OCI-LY7 (cell line): ENCODE results near the gene RTN4IP1. TPM values are rescaled to one million over a fixed set of nuclear protein-coding genes. Genes with fewer than 3 reads are reported as not detected.

Experiments
- BruUV-seq: library from RNA; stranded (reverse); fragments of 400-500 nt; replicated peaks from 2 replicates; lab custom pipeline; 2021; lab: Mats Ljungman, UMichigan
- CTCF ChIA-PET: fragments of 300-600 bp; sonication (Branson Sonifier 250); formaldehyde crosslinking; loops from one replicate; lab custom pipeline; 2022; ENCODE audit warnings: antibody characterized with exemption; ENCODE audit not compliant: unreplicated experiment; lab: Charles Lee
- POLR2A ChIA-PET: fragments of 300-600 bp; sonication (Branson Sonifier 250); formaldehyde crosslinking; loops from one replicate; lab custom pipeline; 2022; ENCODE audit warnings: antibody characterized with exemption; lab: Charles Lee
- DNase-seq: peaks from one replicate; pipeline ENCODE4 v3.0.0-alpha.2; 2015; ENCODE audit warnings: low spot score
- H2AFZ ChIP-seq: fragments of 200-600 bp; sonication (generic), shearing (Covaris generic); 2 replicates; pipeline ENCODE4 v1.6.1; 2014; ENCODE audit warnings: mild to moderate bottlenecking, antibody characterized with exemption, low read length, moderate library complexity
- H3K27ac ChIP-seq: fragments of 200-600 bp; sonication (generic); 2 replicates; pipeline ENCODE4 v1.5.1; 2014; ENCODE audit warnings: mixed run types, low read depth, mild to moderate bottlenecking, moderate library complexity, low read length, inconsistent platforms; ENCODE audit not compliant: poor library complexity, severe bottlenecking
- H3K36me3 ChIP-seq: fragments of 200-600 bp; sonication (generic); 2 replicates; pipeline ENCODE4 v1.6.1; 2014; ENCODE audit warnings: mild to moderate bottlenecking, antibody characterized with exemption, low read length, moderate library complexity, mixed read lengths; ENCODE audit not compliant: insufficient read depth
- H3K4me1 ChIP-seq: fragments of 200-600 bp; sonication (generic); 2 replicates; pipeline ENCODE4 v1.5.1; 2014; ENCODE audit warnings: mild to moderate bottlenecking, low read length; ENCODE audit not compliant: insufficient read depth, poor library complexity, severe bottlenecking
- H3K4me2 ChIP-seq: fragments of 200-600 bp; sonication (generic); 2 replicates; pipeline ENCODE4 v1.6.1; 2014; ENCODE audit warnings: mild to moderate bottlenecking, low read length
- H3K4me3 ChIP-seq: fragments of 200-600 bp; sonication (generic); 2 replicates; pipeline ENCODE4 v1.5.1; 2014; ENCODE audit warnings: mild to moderate bottlenecking, low read depth, low read length; ENCODE audit not compliant: poor library complexity, severe bottlenecking
- H3K79me2 ChIP-seq: fragments of 200-600 bp; sonication (generic); 2 replicates; pipeline ENCODE4 v1.6.1; 2016; ENCODE audit warnings: low read depth, mild to moderate bottlenecking, low read length, moderate library complexity, mixed read lengths; ENCODE audit not compliant: insufficient read depth
- H3K9me2 ChIP-seq: fragments of 200-600 bp; sonication (generic); 2 replicates; pipeline ENCODE4 v1.6.1; 2016; ENCODE audit warnings: mild to moderate bottlenecking, low read length, mixed read lengths; ENCODE audit not compliant: insufficient read depth
- H3K9me3 ChIP-seq: fragments of 200-600 bp; sonication (generic); 2 replicates; pipeline ENCODE4 v1.6.1; 2014; ENCODE audit warnings: mild to moderate bottlenecking, mixed run types, low read length, mixed read lengths
- H4K20me1 ChIP-seq: fragments of 200-600 bp; sonication (generic); 2 replicates; pipeline ENCODE4 v1.6.1; 2014; ENCODE audit warnings: mild to moderate bottlenecking, antibody characterized with exemption, low read length, moderate library complexity, mixed read lengths; ENCODE audit not compliant: insufficient read depth
- CTCF ChIP-seq: fragments of 200-600 bp; sonication (generic); conservative IDR thresholded peaks from 2 replicates; pipeline ENCODE4 v1.5.1; 2014; ENCODE audit warnings: mild to moderate bottlenecking, antibody characterized with exemption, low read length, moderate library complexity, mixed read lengths
- EZH2phosphoT487 ChIP-seq: fragments of 200-600 bp; sonication (generic); IDR thresholded peaks from 2 replicates; pipeline ENCODE4 v1.6.1; 2018; ENCODE audit warnings: low read depth, borderline replicate concordance, mild to moderate bottlenecking, mixed run types, antibody characterized with exemption, low read length, moderate library complexity, mixed read lengths
- intact Hi-C: fragments of 100-400 bp; cut with micrococcal nuclease; formaldehyde crosslinking; loops from one replicate; pipeline ENCODE4 v1.10.0; 2022; ENCODE audit not compliant: unreplicated experiment
- total RNA-seq, 2 experiments: library from RNA; depleted of rRNA in 1 of 2; stranded (reverse); fragments of >200 nt in 1 of 2; shearing (Covaris generic) in 1 of 2; gene quantifications; 2 replicates each; pipeline ENCODE4 v1.2.3, GENCODE V29; 2014 to 2022

RTN4IP1 gene
- total RNA-seq, 2 experiments from 2014 or later: 25.2 to 51.4 TPM

- DNase-seq: no peak
- Histone ChIP-seq H3K9me2 (no peaks in the 10 kb centered on the region), H3K79me2 (no peaks in the 10 kb centered on the region), H3K9me3 (no peaks in the 10 kb centered on the region), H3K36me3 (peaks cover 90% of the 10 kb centered on the region), H3K27ac (no peak overlapping the region), H3K4me2 (no peak overlapping the region), H3K4me1 (no peaks in the 10 kb centered on the region), H3K4me3 (no peak overlapping the region), H4K20me1 (no peaks in the 10 kb centered on the region), H2AFZ (no peak overlapping the region)
- ChIA-PET CTCF (no interaction called here), POLR2A (no interaction called here)
- no TSS peak for BruUV-seq
- intact Hi-C loops: no loop called here
- no peak for TF ChIP-seq EZH2phosphoT487
- no peak for TF ChIP-seq CTCF
Observed at GRCh38 chr6:106581468-106581867, 47.8 kb downstream of the RTN4IP1 start.

GRCh38 chr6:106579281-106579680, 50.0 kb downstream of the RTN4IP1 start:
- Histone ChIP-seq H3K4me3 (no peak overlapping the region), H3K4me2 (no peak overlapping the region), H3K36me3 (peaks cover 89% of the 10 kb centered on the region), H4K20me1 (no peaks in the 10 kb centered on the region), H3K4me1 (no peaks in the 10 kb centered on the region), H3K27ac (no peak overlapping the region), H2AFZ (no peak overlapping the region), H3K9me3 (no peaks in the 10 kb centered on the region), H3K9me2 (no peaks in the 10 kb centered on the region), H3K79me2 (no peaks in the 10 kb centered on the region)
- ChIA-PET POLR2A (interaction anchor here (1.1 to 1.2 kb wide), 2 partner anchors 58 to 254 kb away, joined by 3 to 4 read pairs; partner anchors contain the start of gene ATG5), CTCF (no interaction called here)
- no TSS peak for BruUV-seq
- DNase-seq: no peak
- no peak for TF ChIP-seq CTCF
- TF ChIP-seq EZH2phosphoT487: no peak
- intact Hi-C loops: no loop called here

GRCh38 chr6:106574741-106575458, 54.4 kb downstream of the RTN4IP1 start:
- H3K27ac ChIP-seq: no peak overlapping the region
- H3K79me2 ChIP-seq: no peaks in the 10 kb centered on the region
- intact Hi-C loops: no loop called here
- no peaks in the 10 kb centered on the region for H4K20me1 ChIP-seq
- no peaks in the 10 kb centered on the region for H3K9me3 ChIP-seq
- POLR2A ChIA-PET: no interaction called here
- H2AFZ ChIP-seq: no peak overlapping the region
- no peaks in the 10 kb centered on the region for H3K4me1 ChIP-seq
- H3K4me2 ChIP-seq: no peak overlapping the region
- DNase-seq: no peak
- no peak for TF ChIP-seq EZH2phosphoT487
- no peak for TF ChIP-seq CTCF
- no peak overlapping the region for H3K4me3 ChIP-seq
- CTCF ChIA-PET: no interaction called here
- no TSS peak for BruUV-seq
- H3K36me3 ChIP-seq: peaks cover 89% of the 10 kb centered on the region
- no peaks in the 10 kb centered on the region for H3K9me2 ChIP-seq
